Spleen (tissue), 7 donors: ENCODE results near the gene FAM107A.

Experiments
- POLR2A ChIP-seq, 3 donors: fragments of 450-650 bp; IDR thresholded peaks; one replicate each; pipeline ENCODE4 v1.5.1; 2017; ENCODE audit warnings: antibody characterized with exemption in 3 of 3, mild to moderate bottlenecking in 1 of 3
- POLR2AphosphoS5 ChIP-seq, 3 donors: sonication (generic); formaldehyde crosslinking; IDR thresholded peaks; one replicate each; pipeline ENCODE4 v1.5.1; 2017; ENCODE audit warnings: antibody characterized with exemption in 3 of 3
- TF ChIP-seq, protein P1 (sequence below), 11 experiments: fragments of 200-600 bp in 7 of 11; fragments of 450-650 bp in 4 of 11; sonication (generic) in 4 of 11; IDR thresholded peaks in 8 of 11; conservative IDR thresholded peaks in 3 of 11; 1 replicate in 7 of 11; 2 replicates in 4 of 11; pipeline versions ENCODE4 v1.4.0 to v1.8.0; 2016 to 2021; ENCODE audit warnings: antibody characterized with exemption in 11 of 11, inconsistent platforms in 4 of 11, mild to moderate bottlenecking in 1 of 11
- donor health status: DM: no; HTN: no; CAD: no; lungs with moderate emphysema.
- donor health status: DM: no; HTN: no; CAD: no.
- donor health status: DM: no; HTN: no; CAD: no.

DNA sequence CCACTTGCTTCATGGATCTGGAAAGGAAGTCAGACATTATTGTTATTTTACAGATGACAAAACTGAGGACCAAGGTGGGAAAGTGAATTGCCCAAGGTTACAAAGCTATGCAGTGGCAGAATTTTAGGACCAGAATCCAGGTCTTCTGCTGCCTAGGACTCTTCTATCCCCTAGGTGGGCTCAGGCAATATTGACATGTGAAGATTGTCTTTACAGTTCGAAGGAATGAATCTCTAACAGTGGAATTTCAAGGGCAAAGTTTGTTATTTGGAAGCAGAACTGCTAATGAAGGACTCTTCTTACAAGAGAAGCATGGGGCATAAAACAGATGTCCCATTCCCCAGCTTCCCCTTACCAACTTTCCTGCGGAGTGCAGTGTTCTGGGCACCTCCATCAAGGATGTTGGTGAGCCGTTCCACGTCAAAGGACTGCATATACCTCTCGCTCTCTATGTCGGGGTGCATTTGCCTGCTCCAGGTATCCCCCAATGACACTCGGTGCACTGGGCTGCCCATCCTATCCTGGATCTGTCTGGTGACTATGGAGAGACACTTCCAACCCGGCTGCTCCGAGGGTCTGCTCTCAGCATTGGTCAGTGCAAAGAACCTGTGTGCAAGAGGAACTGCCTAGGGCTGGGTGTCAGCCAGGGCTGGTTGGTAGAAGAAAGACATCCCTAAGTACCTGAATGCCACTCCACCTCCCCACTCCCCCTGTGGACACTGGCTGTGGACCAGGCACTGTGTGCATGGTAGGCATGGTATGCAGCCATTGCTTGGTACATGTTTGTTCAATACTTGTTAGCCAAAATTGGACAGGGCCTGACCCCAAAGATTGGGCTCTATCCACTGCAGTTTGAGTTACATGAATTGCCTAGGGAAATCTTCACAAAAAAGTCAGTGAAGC is 42.3 kb downstream of the FAM107A start:
- TF ChIP-seq POLR2A (IDR thresholded peaks at IDR 0.05) (no peak), POLR2AphosphoS5 (IDR thresholded peaks at IDR 0.05) (no peak)
- TF ChIP-seq, protein P1, sequence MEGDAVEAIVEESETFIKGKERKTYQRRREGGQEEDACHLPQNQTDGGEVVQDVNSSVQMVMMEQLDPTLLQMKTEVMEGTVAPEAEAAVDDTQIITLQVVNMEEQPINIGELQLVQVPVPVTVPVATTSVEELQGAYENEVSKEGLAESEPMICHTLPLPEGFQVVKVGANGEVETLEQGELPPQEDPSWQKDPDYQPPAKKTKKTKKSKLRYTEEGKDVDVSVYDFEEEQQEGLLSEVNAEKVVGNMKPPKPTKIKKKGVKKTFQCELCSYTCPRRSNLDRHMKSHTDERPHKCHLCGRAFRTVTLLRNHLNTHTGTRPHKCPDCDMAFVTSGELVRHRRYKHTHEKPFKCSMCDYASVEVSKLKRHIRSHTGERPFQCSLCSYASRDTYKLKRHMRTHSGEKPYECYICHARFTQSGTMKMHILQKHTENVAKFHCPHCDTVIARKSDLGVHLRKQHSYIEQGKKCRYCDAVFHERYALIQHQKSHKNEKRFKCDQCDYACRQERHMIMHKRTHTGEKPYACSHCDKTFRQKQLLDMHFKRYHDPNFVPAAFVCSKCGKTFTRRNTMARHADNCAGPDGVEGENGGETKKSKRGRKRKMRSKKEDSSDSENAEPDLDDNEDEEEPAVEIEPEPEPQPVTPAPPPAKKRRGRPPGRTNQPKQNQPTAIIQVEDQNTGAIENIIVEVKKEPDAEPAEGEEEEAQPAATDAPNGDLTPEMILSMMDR (IDR thresholded peaks at IDR 0.05 in 8 of 11, conservative IDR thresholded peaks at IDR 0.05 in 3 of 11): no peak
